ENCODE measurements around the gene TOX3.

TOX3 gene

DNA sequence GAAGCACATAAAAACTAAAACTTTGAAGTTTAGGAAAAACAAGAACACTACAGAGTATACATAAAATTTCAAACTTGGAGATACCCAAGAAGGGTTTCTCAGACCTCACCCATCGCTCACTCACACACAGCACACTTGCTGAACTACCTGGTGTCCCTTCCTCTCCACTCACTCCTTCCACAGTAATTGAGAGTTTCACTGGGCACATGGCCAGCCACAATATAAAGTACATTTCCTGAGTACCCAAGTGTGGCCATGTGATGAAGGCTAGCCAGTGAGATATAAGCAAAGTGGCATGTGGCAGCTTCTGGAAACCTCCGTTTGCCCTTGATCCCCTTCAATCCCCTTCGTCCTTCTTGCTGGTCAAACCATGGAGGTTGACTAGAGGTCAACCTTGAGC is 11.9 kb downstream of the TOX3 start:
- DNase-seq, result no peak

DNA sequence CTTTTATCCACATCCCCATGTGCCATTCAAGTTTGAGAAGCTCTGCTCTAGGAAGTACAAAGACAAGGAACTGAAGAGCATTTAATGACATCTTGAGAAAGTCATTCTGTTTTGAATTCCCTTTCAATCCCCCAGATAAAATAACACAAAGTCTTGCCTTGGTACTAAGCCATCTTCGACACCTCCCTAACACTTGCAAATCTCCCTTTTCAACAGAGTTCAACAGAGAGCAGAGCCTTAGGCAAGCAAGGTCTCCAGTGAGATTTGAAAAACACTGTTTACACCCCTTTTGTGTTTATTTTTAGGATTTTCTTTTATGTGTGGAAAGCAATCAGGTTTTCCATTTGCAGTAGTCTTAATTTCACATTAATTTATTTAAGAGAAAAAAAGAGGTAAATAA is 13.6 kb downstream of the TOX3 start:
- DNase-seq, result no peak

DNA sequence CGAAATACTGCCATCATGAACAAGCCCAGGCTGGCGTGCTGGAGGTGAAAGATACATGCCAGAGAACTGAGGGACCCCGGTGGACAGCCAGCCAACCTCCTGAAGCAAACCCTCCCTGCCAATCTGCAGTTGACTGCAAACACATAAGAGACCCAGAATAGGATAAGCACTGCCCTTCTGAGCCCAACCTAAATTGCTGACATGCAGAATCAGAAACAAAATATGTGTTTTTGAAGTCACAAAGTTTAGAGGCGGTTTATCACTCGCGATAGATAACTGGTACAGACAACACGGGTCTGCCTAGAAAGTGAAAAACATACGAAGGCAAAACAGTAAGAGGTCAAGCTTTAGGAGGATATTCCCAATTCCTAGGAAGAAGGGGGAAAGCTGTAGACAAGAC is 14.6 kb downstream of the TOX3 start:
- DNase-seq, result no peak

DNA sequence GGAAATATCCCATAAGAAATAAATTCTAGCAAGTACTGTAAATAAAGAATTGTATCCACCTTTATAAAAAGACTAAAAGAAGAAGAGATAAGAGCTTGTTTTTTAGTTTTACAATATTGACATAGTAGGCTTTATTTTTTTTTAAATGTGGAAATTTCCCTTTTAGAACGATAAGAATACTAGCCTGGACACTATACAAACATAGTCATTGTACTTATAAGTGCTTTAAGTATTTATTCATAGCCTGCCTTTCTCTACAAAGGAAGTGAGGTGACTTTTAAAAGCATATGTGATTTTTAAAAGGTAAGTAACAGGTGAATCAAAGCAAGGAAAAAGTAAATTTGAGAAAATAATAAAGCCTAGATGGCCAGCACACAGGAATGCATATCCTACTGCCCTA is 17.7 kb downstream of the TOX3 start:
- no peak for DNase-seq

DNA sequence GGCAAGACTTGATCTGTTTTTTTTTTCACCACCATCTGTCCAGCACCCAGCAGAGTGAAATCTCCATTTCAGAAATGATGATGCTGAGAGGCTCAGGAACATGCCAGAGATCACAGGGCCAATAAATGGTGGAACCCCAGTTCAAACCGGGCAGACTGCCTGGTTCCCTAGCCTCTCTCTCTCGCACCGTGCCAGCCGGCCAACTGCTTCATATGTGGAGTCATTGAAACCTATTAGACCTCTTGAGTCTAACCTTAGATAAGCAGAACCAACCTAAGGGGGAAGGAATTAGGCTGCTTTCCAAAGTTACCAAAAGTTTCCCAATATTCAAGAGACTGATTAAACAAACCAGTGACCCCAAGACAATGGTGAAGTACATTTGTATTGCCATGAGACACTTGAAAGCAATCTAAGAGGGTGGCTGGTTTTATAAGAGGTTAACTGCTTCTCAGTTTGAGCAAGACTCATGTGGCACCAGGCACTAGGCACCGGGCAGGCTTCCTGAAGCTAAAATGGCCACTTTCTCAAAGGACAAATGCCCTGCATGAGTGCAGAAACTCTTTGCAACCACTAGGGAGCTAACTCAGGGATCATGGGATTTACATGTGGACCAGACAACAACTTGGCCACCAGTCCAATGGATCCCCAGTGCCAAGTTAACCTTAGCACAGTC is 18.4 kb downstream of the TOX3 start:
- no peak for DNase-seq

DNA sequence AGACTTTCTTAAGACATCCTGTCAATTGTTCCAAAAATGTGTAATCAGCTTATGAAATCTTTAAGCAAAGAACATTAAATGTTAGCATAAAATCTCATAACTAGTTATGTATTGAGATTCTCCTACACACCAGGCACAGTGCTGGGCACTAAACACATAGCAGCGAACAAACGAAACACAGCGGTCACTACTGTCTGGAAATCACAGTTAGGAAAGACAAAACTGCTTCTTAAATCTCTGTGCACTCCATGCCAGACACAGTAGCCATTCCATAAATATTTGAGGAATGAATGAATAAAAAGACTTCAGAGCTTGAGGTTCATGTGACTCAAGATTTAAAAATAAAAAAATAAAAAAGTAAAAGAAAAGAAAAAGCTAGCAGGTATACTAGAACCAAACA is 20.1 kb downstream of the TOX3 start:
- DNase-seq, result no peak

DNA sequence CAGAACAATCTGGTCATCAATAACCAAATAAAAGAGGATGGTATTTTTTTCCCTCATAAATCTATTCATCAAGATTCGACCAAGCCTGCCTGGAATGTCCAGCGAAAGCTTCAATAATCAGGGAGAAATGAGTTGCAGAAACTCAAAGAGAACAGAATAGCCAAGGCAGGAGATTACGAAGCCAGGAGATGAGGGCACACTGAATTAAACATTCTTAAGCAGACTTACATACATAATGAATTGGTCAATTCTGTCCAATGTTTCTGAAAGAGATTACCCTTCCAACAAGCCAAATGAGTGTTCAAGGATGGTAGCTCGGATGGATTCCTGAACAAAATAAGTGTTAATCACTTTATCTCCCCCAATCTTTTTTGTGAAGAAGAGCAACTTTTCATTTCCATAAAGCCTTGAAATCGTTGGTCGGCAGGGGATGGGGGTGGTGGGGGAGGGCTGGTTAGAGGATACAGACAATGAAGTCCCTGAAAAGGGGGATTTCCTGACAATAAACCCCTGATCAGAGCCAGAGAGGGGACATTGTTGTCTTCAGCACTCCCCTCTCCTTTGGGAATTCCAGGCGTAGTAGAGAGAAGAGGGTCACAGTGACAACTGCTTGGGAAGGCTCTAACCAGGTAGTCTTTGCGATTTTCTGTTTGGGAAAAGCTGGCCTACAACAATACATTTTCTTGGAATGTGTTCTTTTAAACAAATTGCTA is 20.7 kb downstream of the TOX3 start:
- no peak for DNase-seq

DNA sequence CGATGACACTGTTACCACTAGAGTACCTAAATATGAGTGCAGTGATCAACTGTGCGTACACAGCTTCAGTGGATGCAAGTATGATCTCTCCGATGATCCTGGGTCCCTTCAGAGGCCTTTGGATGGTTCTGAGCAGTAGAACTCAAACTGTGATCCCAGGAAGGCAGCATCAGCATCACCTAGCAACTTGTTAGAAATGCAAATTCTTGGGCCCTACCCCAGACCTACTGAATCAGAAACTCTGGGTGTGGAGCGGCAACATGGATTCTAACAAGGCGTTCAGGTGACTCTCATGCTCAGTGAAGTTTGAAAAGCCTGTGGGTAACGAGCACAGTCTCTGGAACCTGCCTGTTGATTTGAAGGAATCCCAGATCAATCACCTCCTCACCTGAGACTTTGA is 25.4 kb downstream of the TOX3 start:
- DNase-seq, result no peak

DNA sequence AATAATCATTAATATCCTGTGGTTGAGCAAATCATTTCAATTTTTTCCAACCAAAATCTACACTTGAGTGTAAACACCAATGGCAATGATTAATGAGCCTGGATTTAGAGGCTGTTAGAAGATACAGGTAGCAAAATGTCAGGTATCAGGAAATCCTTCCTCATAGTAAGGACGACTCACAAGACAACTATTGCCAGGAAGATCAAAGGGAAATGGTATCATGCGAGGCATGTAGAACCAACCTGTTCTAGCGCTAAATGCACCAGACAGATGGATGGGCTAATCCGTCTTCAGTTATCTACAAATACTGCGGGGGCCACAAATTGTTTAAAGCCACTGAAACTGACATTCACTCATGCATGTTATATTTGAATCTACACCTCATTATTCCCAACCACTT is 28.1 kb downstream of the TOX3 start:
- DNase-seq, result no peak

DNA sequence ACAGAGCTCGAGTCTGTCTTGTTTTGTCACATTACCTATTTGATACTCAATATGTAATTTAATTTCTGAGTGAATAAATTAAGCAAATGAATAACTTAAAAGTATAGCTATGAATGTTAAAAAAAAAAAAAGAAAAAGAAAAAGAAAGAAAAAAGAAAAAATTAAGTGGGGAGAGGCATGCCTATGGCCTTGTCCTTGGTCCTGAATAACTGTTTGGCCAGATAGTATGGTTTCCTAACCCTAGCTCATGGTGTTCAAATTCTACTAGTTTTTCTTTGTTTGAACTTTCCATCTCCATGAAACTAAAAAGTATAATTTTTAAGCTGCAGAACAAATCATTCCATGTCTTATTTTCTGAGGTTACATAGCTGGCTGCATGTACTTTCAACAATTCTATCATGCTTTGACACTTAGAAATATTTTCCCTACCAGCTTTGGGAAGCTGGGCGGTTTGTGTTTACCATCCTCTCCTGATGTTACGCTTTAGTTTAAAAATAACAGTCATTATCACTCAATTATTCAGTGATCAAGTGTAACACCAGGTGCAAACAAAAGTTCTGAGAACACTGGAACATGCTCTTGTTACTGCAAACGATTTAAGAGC is 31.8 kb downstream of the TOX3 start:
- no peak for DNase-seq

DNA sequence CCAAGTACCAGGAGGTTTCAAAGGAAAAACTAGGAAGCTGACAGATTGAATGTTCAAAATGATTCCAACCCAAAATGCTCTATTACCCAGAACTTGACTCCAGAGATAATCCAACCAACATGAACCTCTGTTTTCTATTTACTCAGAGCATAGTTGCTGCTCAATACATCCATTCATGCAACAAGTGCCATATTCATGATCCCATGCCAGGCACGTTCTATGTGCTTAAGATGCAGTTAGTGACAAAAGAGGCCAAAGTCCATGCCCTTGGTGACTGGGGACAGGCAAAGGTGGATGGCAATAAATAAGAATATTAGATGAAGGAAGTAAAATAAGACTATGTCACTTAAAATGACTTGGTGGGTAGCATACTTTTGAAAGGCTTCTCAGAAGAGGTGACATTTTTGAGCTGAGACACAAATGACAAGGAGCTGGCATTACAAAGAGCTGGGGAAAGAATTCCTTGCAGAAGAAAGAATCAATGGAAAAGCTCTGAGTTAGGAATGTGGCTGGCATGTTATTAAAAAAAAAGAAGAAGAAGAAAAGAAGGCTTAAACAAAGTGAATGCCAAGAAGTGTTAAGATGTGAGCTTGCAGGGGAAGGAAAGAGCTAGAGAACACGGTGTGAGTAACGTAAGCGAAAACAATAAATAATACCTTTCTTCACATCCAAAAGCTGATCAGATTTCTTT is 34.5 kb downstream of the TOX3 start:
- no peak for DNase-seq

DNA sequence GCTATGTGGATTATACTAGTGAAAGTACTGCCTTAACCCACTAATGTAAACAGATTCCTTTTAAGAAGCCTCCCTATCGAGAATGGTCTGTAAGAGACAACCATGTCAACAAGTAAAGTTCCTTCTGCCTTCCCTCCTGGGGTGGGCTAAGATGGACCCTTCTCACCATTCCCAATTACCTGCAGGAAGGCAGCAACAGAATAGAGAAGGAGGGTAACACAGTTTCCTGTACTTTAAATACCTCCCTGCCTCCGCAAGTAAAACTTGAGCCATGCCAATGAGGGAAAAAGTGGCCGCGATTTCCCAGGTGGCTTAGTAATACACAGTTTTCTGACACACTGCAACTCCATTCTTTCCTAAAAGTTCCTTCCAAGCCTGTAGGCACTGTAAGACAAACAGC is 45.2 kb downstream of the TOX3 start:
- DNase-seq, result no peak

DNA sequence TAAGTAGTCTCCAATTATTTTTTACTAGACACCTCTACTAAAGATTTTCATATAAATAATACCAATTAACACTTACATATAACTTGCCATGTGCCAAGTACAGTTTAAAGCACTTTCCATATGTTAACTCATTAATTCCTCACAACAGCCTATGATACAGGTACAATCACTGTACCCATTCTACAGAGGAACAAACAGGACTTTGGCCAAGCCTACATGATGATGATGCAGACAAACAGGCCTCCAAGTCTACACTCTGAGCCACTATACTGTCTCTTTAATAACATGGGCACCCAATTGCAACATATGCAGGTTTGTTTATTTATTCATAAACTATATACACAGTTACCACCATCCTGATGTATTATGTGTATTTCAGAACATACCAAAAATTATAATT is 46.0 kb downstream of the TOX3 start:
- DNase-seq, result no peak

DNA sequence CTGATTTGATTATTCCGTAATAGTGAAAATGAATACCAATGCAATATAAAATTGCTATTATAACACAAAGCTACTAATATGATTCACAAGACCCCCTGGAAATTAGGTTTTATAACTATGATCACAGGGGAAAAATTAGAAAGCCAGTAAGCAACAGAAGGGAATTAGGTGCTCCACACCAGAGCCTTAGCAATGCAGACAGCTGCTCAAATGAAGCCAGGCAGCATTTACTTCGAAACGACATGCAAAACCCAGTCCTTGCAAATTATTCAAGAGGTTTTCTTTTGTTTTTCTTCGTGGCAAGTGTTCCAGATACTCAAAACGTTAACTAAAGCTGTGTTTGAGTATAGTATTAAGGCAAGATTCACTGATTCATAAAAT is 47.9 kb downstream of the TOX3 start:
- DNase-seq, result no peak

DNA sequence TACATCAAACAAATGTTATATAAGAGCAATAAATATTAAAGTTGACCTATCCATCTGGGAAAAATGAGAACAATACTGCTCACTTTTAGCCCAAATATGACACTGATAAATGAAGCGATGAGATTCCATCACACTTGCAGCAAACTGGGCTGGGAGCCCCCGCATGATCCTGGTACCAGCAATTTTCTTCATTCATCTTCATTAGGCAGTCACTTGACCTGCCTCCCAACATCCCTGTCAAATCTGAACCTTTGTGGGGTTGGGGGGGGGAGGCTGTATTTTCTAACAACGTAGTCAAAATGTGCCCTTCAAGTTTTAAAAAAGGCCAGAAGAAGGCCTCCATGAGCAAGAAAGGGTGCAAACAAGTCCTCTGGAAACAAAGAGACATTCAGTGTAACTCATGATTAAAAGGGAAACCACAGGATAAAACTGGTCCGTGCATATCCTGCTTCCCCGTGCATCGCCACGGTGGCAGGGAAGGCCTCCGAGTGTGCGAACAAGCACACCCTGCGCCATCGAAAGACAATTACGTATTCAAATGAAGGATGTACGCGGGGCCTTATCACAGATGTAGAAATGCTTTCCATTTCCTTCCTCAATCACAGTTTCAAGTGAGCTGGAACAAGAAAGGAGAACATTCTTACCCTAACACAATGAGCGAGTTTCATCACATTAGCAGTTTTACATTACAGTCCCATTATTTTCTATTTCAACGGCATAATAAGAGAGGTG is 48.4 kb downstream of the TOX3 start:
- DNase-seq, result no peak

DNA sequence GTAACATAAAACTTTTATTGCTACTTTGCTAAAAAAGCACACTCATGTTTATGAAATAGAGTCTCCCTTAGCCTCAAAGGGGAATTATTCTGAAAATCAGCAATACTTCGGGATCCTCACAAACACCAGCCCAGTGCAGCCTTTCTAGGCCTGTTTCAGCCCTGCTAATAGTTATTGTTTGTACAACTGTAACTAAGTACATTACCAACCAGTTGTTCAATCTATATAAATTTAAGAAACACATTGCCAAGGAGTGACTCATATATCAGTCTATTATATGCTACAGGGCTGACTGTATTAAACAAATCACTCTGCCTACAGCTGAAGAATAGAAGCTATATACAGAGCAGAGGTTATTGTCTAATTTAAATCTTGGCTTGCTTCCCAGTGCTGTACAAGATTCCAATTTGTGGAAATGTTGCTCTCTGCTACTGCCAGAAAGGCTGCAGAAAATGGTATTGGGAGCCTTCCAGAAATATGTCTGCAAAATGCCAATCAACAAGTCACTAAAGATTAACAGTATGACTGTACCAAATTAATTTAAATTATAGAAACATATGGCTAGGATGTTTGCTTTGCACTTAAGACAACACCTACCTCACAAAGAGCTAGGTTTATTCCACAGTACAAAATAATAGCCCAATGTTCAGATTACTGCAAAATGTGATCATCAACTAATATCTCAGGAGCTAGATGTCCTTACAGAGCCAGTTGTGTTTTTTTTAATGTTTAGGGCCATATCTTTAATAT is 49.7 kb downstream of the TOX3 start:
- DNase-seq, result no peak

DNA sequence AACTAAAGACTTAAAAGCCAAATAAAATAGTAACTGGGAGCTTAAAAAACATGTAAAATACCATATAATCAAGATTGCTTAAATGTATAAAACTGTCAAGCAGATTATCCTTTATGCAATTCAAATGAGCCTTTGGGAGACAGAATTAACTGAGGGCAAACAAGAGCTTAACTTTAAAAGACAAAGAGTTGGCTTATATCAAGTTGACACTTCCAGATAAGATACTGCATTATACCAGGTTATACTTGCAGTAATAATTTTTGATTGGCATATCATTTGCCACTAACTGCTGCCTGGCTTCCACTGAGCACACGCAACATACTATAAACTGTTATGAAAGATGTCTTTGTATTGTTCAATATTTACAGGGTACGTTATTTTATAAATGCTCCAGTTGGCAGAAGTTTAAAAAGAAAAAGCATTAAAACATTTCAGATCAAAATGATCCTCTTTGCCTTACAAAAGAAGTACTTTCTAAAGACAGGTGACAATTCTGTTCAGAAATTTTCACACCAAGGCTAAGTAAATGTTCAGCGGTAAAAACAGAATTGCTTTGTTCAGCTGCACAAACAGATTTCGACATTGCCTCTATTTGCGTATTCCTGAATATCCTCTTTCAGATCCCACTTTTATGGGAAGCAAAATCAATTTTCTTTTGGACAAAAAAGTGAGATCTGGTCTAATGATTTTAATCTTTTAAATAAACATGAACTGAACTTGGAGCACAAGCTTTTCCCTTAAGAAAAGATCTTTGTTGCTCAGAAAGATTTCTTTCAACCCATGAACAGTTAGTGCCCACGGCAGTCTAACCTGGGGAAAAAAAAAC is 50.7 kb downstream of the TOX3 start:
- no peak for DNase-seq

DNA sequence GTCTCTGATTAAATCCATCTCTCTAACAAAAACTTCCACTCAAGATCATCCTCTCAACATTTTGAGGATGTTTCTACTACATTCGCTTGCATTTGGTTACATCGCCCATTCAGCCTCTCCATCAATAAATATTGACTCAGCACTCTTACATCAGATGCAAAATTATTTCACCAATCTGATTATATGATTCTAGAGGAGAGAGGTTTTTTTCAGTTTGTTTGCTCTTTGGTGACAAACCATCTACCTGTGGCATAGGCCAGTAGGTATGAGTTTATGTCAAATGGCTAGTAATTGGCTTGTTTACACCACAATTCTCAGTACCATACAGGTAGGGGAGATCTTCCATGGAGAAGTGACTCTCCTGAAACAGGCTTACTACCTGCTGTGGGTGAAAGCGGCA is 52.3 kb downstream of the TOX3 start:
- no peak for DNase-seq

DNA sequence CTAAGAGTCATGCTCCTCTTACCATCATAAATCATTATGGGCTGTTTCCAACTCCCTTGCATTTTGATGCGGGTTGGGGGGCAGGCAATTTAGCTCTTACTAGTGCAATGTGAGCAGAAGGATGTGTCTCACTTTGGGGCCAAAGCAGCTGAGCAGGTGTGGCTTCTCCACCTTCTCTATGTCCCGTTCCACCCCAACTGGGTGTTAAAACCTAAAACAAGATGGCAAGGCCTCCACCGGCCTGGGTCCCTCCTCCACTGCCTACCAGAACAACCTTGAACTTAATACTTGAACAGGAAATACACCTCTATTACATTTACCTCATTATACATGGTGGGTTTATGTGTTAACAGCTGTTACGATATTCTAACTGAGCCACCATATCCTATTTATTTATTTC is 52.8 kb downstream of the TOX3 start:
- no peak for DNase-seq

DNA sequence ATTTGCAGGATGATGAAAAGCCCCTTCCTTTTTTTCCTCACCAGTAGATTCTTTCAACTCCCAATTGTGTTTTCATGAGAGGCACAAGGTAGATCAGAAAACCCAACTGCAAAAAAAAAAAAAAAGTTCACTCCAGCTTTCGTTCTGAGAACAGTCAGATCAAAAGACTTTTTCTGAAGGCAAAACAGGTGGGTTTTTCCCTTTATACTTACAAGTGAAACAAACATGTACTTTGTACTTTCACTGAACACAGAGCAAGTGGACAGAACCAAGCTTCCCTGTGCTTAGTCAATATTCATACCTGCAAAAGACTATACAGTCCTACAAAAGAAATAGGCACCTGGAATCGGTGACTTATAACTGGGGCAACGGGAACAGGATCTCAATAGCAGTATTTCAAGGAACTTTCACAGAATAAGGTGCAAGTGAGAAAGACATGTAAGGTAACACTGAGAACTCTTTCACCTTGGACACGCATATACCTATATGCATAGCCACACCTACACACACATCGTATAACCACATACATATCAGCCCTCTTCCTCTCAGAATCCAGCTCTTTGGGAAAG is 54.1 kb downstream of the TOX3 start:
- no peak for DNase-seq

DNA sequence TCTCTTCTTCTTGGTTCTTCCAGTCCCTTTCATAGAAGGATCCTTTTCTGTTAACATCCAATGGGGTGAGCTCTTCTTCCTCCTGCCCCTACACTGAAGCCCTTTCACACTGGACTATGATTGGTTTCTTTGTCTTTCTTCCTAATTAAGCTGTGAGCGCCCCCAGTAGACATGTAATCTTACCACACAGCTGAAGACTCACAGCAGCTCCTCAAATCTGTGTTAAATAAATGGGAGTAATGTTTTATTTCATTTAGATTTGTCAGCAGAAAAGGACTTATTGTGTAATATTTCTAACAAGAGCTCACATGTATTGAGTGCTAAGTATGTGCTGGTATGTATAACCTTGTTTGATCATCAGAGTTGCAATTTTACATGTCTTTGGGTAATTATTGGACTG is 55.7 kb downstream of the TOX3 start:
- no peak for DNase-seq

Data from CD4-positive, alpha-beta T cell treated with Interleukin-12 subunit alpha and Interleukin-12 subunit beta, for 1 hour (primary cell).